Measurements from ENCODE around the gene DZIP1.

GRCh38 chr13:95541308-95541707 is 103.2 kb downstream of the DZIP1 start:
- TF ChIP-seq CTCF (IDR thresholded peaks at IDR 0.05; ENCODE audit: low read length) (no peak), EZH2 (IDR thresholded peaks at IDR 0.05; ENCODE audit: borderline replicate concordance, low read length) (no peak)
